Keratinocyte (primary cell): ENCODE measurements around the gene KCTD14. TPM values are rescaled to one million over a fixed set of nuclear protein-coding genes. Genes with fewer than 3 reads are reported as not detected.

Experiments used
- DNase-seq: peaks from one replicate; pipeline ENCODE4 v3.0.0-alpha.2; 2011; ENCODE audit warnings: low read depth, missing footprints, low spot score
- FAIRE-seq: peaks from 2 replicates; lab custom pipeline; 2011; peaks lifted over from hg19 to GRCh38; lab: Jason Lieb, UNC
- H2AFZ ChIP-seq: 2 replicates; pipeline ENCODE4 v1.6.0; 2012; ENCODE audit warnings: low read length, control low read depth, inconsistent platforms; ENCODE audit not compliant: control insufficient read depth
- H3K27ac ChIP-seq: 2 replicates; pipeline ENCODE4 v1.5.1; 2011; ENCODE audit warnings: low read length; ENCODE audit not compliant: control insufficient read depth, insufficient read depth
- H3K27me3 ChIP-seq: 3 replicates; pipeline ENCODE4 v1.6.0; 2011; ENCODE audit warnings: low read length; ENCODE audit not compliant: control insufficient read depth, insufficient read depth; ENCODE audit errors: extremely low read depth
- H3K36me3 ChIP-seq, 2 experiments: 2 replicates in 1 of 2; 3 replicates in 1 of 2; pipeline ENCODE4 v1.5.1; 2011; ENCODE audit warnings: low read length in 2 of 2, mild to moderate bottlenecking in 1 of 2; ENCODE audit not compliant: control insufficient read depth in 2 of 2, insufficient read depth in 2 of 2; ENCODE audit errors: extremely low read depth in 1 of 2
- H3K4me1 ChIP-seq: 3 replicates; pipeline ENCODE4 v1.5.1; 2011; ENCODE audit warnings: low read length; ENCODE audit not compliant: control insufficient read depth, insufficient read depth; ENCODE audit errors: extremely low read depth
- H3K4me2 ChIP-seq: 3 replicates; pipeline ENCODE4 v1.6.0; 2011; ENCODE audit warnings: low read depth, low read length; ENCODE audit not compliant: control insufficient read depth, insufficient read depth; ENCODE audit errors: extremely low read depth
- H3K4me3 ChIP-seq, 3 experiments: fragments of 200-600 bp in 1 of 3; sonication (generic) in 1 of 3; 2 replicates in 2 of 3; 3 replicates in 1 of 3; pipeline ENCODE4 v1.5.1; 2011 to 2016; ENCODE audit warnings: low read length in 3 of 3, mild to moderate bottlenecking in 3 of 3, control low read depth in 2 of 3, inconsistent platforms in 1 of 3, low read depth in 1 of 3, mixed read lengths in 1 of 3, mixed run types in 1 of 3, moderate library complexity in 1 of 3; ENCODE audit not compliant: control insufficient read depth in 2 of 3, insufficient read depth in 2 of 3; ENCODE audit errors: extremely low read depth in 1 of 3
- H3K79me2 ChIP-seq: 2 replicates; pipeline ENCODE4 v1.6.0; 2012; ENCODE audit warnings: low read length; ENCODE audit not compliant: control insufficient read depth, insufficient read depth
- H3K9ac ChIP-seq: 3 replicates; pipeline ENCODE4 v1.6.0; 2011; ENCODE audit warnings: low read length; ENCODE audit not compliant: control insufficient read depth, insufficient read depth; ENCODE audit errors: extremely low read depth
- H3K9me1 ChIP-seq: 3 replicates; pipeline ENCODE4 v1.6.0; 2011; ENCODE audit warnings: low read length; ENCODE audit not compliant: control insufficient read depth, insufficient read depth; ENCODE audit errors: extremely low read depth
- H3K9me3 ChIP-seq: 2 replicates; pipeline ENCODE4 v1.5.1; 2012; ENCODE audit warnings: low read depth, low read length; ENCODE audit not compliant: control insufficient read depth
- H4K20me1 ChIP-seq: 3 replicates; pipeline ENCODE4 v1.6.0; 2011; ENCODE audit warnings: low read length; ENCODE audit not compliant: control insufficient read depth, insufficient read depth; ENCODE audit errors: extremely low read depth
- EZH2 ChIP-seq: IDR thresholded peaks from one replicate; pipeline ENCODE4 v1.6.1; 2012; ENCODE audit warnings: inconsistent platforms, mild to moderate bottlenecking, low read length, moderate library complexity
- dilution Hi-C: fragments of 300-500 bp; cut with MboI; formaldehyde crosslinking; loops from one replicate; pipeline ENCODE4 v1.7.0; 2020; ENCODE audit warnings: low sequenced_read_pairs; ENCODE audit not compliant: extremely low pct_ligation_motif_present
- polyA plus RNA-seq, 5 experiments: library from polyadenylated mRNA; depleted of rRNA in 3 of 5; stranded (reverse) in 3 of 5; stranded (forward) in 1 of 5; unstranded in 1 of 5; fragments of >200 nt; gene quantifications; 1 replicate in 1 of 5; 2 replicates in 3 of 5; 3 replicates in 1 of 5; pipeline versions ENCODE4 v1.2.1 to v1.2.3, GENCODE V29; 2011 to 2012; ENCODE audit warnings: missing spikeins in 2 of 5, low read depth in 1 of 5, low replicate concordance in 1 of 5
- TF ChIP-seq, protein P1 (sequence below), 3 experiments: IDR thresholded peaks in 1 of 3; conservative IDR thresholded peaks in 1 of 3; optimal IDR thresholded peaks in 1 of 3; 2 replicates in 2 of 3; 3 replicates in 1 of 3; pipeline versions ENCODE3 to v1.5.1; 2011; ENCODE audit warnings: low read length in 3 of 3, mild to moderate bottlenecking in 3 of 3, moderate library complexity in 2 of 3, control low read depth in 1 of 3, inconsistent platforms in 1 of 3; ENCODE audit not compliant: insufficient read depth in 2 of 3; ENCODE audit errors: extremely low read depth in 1 of 3

KCTD14 gene
- polyA plus RNA-seq, 1 donor (not counting 4 experiments of a cell fraction or from before 2014, with no cell fraction given), result 2.1 TPM

DNA sequence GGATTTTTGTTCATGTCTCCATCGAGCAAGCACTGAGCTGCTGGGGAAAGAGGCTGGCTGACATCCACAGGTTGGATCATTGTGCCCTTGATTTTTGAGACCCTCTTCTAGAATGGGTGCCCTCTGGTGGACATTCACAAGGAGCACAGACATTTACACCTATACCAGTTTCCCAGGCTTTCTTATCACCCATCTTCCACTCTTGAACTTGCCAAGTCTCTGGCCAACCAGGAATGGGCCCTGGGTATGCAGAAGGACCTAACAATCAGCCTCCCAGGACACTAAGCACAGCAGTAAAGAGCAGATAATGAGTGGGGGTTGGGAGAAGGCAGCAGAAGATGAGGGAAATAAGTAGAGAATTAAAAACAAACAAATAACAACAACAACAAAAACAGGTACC lies 22.9 kb downstream of the KCTD14 start:
- FAIRE-seq (peak; percentile 53), DNase-seq (peak; percentile 23)
- dilution Hi-C loops, result no loop called here
- H3K36me3 ChIP-seq, result no peaks in the 10 kb centered on the region
- no peak overlapping the region for H3K27ac ChIP-seq
- no peaks in the 10 kb centered on the region for H4K20me1 ChIP-seq
- peaks cover 2% of the 10 kb centered on the region for H3K4me1 ChIP-seq
- no peak overlapping the region for H2AFZ ChIP-seq
- H3K4me3 ChIP-seq, result no peak overlapping the region
- H3K4me2 ChIP-seq, result no peak overlapping the region
- TF ChIP-seq, protein P1, sequence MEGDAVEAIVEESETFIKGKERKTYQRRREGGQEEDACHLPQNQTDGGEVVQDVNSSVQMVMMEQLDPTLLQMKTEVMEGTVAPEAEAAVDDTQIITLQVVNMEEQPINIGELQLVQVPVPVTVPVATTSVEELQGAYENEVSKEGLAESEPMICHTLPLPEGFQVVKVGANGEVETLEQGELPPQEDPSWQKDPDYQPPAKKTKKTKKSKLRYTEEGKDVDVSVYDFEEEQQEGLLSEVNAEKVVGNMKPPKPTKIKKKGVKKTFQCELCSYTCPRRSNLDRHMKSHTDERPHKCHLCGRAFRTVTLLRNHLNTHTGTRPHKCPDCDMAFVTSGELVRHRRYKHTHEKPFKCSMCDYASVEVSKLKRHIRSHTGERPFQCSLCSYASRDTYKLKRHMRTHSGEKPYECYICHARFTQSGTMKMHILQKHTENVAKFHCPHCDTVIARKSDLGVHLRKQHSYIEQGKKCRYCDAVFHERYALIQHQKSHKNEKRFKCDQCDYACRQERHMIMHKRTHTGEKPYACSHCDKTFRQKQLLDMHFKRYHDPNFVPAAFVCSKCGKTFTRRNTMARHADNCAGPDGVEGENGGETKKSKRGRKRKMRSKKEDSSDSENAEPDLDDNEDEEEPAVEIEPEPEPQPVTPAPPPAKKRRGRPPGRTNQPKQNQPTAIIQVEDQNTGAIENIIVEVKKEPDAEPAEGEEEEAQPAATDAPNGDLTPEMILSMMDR (optimal IDR thresholded peaks at IDR 0.05 in 1 of 3, IDR thresholded peaks at IDR 0.05 in 1 of 3, conservative IDR thresholded peaks at IDR 0.05 in 1 of 3; ENCODE audit: extremely low read depth in 1 of 3, insufficient read depth in 2 of 3, low read length in 3 of 3), result peak; percentile 67 to 78 (median 69)
- no peak for TF ChIP-seq EZH2
- H3K9me1 ChIP-seq, result no peaks in the 10 kb centered on the region
- no peak overlapping the region for H3K9ac ChIP-seq
- no peaks in the 10 kb centered on the region for H3K79me2 ChIP-seq
- no peaks in the 10 kb centered on the region for H3K9me3 ChIP-seq
- H3K27me3 ChIP-seq, result no peaks in the 10 kb centered on the region

DNA sequence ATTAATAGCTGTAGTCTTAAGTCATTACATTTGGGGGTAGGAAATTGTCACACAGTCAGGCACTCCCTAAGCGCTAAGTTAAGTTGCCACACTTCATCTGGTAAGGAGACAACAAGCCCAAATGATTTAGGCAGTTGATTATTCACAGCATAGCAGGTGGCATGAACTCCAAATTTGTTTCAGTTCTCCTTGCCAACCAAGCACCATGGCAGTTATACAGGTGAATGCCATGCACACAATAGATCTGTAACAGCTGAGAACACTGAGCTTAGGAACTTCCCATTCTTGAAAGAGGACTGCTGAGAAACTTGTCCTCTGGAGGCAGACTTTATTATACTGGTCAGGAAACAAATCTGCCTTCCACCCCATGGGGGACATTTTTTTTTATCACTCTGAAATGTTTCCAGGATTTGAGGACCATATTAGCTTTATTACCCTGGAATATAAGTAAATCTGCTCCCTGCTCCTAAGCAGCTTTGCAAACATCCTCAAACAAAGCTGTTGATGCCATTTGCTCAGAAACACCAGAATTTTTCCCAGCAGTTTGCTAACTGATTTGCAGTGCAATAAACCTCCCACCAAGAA lies 23.5 kb downstream of the KCTD14 start:
- Histone ChIP-seq H3K4me1 (peaks cover 6% of the 10 kb centered on the region), H3K4me3 (no peak overlapping the region), H2AFZ (no peak overlapping the region), H3K27ac (no peak overlapping the region), H3K9ac (no peak overlapping the region), H3K79me2 (no peaks in the 10 kb centered on the region), H3K27me3 (no peaks in the 10 kb centered on the region), H3K9me3 (no peaks in the 10 kb centered on the region), H3K9me1 (no peaks in the 10 kb centered on the region), H3K4me2 (no peak overlapping the region), H3K36me3 (no peaks in the 10 kb centered on the region), H4K20me1 (no peaks in the 10 kb centered on the region)
- FAIRE-seq, result no peak
- TF ChIP-seq, protein P1 (optimal IDR thresholded peaks at IDR 0.05 in 1 of 3, IDR thresholded peaks at IDR 0.05 in 1 of 3, conservative IDR thresholded peaks at IDR 0.05 in 1 of 3; ENCODE audit: extremely low read depth in 1 of 3, insufficient read depth in 2 of 3, low read length in 3 of 3), result no peak
- no peak for TF ChIP-seq EZH2
- DNase-seq, result no peak
- dilution Hi-C loops, result no loop called here
